ENCODE data around the gene CHAF1A.
A peak's percentile ranks its signal among the peaks of the same experiment; 100 is the strongest.

Gene CHAF1A, protein sequence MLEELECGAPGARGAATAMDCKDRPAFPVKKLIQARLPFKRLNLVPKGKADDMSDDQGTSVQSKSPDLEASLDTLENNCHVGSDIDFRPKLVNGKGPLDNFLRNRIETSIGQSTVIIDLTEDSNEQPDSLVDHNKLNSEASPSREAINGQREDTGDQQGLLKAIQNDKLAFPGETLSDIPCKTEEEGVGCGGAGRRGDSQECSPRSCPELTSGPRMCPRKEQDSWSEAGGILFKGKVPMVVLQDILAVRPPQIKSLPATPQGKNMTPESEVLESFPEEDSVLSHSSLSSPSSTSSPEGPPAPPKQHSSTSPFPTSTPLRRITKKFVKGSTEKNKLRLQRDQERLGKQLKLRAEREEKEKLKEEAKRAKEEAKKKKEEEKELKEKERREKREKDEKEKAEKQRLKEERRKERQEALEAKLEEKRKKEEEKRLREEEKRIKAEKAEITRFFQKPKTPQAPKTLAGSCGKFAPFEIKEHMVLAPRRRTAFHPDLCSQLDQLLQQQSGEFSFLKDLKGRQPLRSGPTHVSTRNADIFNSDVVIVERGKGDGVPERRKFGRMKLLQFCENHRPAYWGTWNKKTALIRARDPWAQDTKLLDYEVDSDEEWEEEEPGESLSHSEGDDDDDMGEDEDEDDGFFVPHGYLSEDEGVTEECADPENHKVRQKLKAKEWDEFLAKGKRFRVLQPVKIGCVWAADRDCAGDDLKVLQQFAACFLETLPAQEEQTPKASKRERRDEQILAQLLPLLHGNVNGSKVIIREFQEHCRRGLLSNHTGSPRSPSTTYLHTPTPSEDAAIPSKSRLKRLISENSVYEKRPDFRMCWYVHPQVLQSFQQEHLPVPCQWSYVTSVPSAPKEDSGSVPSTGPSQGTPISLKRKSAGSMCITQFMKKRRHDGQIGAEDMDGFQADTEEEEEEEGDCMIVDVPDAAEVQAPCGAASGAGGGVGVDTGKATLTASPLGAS

GRCh38 chr19:4402171-4403004 lies at the start of gene CHAF1A:
Gene CHAF1A, plus strand, starts transcription at chr19:4402640. Its CDS starts 123 bp downstream, at chr19:4402763.
- H3K4me1 Mint-ChIP-seq = peaks cover 71% of the 10 kb centered on the region
- H3K27ac Mint-ChIP-seq = peak within 1 kb of the TSS; percentile 96 to 99
- DNase-seq = peak; percentile 98 to 100
- H3K27me3 Mint-ChIP-seq = no peaks in the 10 kb centered on the region
- H3K4me3 Mint-ChIP-seq = peak within 1 kb of the TSS; percentile 89 to 94
- H3K9me3 Mint-ChIP-seq = no peaks in the 10 kb centered on the region
- ATAC-seq = peak; percentile 93

DNA sequence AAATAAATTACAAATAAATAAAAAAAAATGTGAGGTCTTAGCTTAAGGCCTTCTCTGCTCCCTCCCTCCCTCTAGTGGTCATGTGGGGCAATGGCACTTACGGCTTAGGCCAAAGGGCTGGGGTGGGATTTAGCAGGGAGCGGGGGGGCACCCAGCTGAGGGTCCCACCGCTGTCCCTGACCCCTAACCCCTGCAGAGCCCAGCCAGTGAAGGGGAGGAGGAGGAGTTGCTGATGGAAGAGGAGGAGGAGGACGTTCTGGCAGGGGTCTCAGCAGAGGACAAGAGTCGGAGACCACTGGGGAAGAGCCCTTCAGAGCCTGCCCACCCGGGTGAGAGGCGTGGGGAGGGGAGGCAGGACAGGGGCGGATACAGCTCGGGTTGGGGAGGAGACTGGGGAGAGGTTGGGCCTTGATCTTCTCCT lies 49.7 kb upstream of the CHAF1A start:
- ATAC-seq (peak; percentile 63), DNase-seq (peak; percentile 55 to 63)
- H3K4me3 Mint-ChIP-seq = no peak overlapping the region
- no peaks in the 10 kb centered on the region for H3K27me3 Mint-ChIP-seq
- peak overlapping the region in 1 of 2 donors; percentile 94 for H3K27ac Mint-ChIP-seq
- peaks cover 5% of the 10 kb centered on the region for H3K4me1 Mint-ChIP-seq
- H3K9me3 Mint-ChIP-seq = no peaks in the 10 kb centered on the region

DNA sequence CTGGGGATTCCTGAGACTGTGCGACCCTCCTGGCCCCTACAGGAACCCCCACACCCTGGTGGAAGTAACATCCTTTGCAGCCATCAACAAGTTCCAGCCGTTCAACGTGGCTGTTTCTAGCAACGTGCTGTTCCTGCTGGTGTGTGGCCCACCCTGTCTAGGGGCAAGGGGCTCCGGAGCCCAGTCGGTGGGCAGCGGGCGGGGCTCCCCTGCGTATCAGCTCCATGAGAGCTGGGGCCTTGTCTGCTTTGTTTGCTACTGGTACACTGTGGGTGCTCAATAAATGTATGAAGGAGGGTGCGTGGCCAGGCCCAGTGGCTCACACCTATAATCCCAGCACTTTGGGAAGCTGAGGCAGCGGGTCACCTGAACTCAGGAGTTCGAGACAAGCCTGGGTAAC lies 48.2 kb upstream of the CHAF1A start:
- Mint-ChIP-seq H3K27me3 (no peaks in the 10 kb centered on the region), H3K9me3 (no peaks in the 10 kb centered on the region), H3K4me1 (peaks cover 5% of the 10 kb centered on the region), H3K4me3 (no peak overlapping the region), H3K27ac (no peak overlapping the region)
- ATAC-seq = no peak
- DNase-seq = no peak

GRCh38 chr19:4354897-4355296 lies 47.5 kb upstream of the CHAF1A start:
- H3K9me3 Mint-ChIP-seq = no peaks in the 10 kb centered on the region
- no peaks in the 10 kb centered on the region for H3K27me3 Mint-ChIP-seq
- H3K27ac Mint-ChIP-seq = no peak overlapping the region
- H3K4me3 Mint-ChIP-seq = no peak overlapping the region
- no peak for DNase-seq
- no peak for ATAC-seq
- H3K4me1 Mint-ChIP-seq = peaks cover 5% of the 10 kb centered on the region

- no peaks in the 10 kb centered on the region for H3K27me3 Mint-ChIP-seq
- no peak overlapping the region for H3K4me3 Mint-ChIP-seq
- peaks cover 9% of the 10 kb centered on the region for H3K4me1 Mint-ChIP-seq
- ATAC-seq (no peak), DNase-seq (no peak)
- no peaks in the 10 kb centered on the region for H3K9me3 Mint-ChIP-seq
- no peak overlapping the region for H3K27ac Mint-ChIP-seq
These were observed 45.2 kb upstream of the CHAF1A start for GRCh38 chr19:4357095-4357797.

GRCh38 chr19:4357921-4358326 lies 44.5 kb upstream of the CHAF1A start:
- Mint-ChIP-seq H3K27me3 (no peaks in the 10 kb centered on the region), H3K9me3 (no peaks in the 10 kb centered on the region), H3K4me1 (peaks cover 9% of the 10 kb centered on the region), H3K4me3 (no peak overlapping the region), H3K27ac (no peak overlapping the region)
- ATAC-seq (no peak), DNase-seq (no peak)

DNA sequence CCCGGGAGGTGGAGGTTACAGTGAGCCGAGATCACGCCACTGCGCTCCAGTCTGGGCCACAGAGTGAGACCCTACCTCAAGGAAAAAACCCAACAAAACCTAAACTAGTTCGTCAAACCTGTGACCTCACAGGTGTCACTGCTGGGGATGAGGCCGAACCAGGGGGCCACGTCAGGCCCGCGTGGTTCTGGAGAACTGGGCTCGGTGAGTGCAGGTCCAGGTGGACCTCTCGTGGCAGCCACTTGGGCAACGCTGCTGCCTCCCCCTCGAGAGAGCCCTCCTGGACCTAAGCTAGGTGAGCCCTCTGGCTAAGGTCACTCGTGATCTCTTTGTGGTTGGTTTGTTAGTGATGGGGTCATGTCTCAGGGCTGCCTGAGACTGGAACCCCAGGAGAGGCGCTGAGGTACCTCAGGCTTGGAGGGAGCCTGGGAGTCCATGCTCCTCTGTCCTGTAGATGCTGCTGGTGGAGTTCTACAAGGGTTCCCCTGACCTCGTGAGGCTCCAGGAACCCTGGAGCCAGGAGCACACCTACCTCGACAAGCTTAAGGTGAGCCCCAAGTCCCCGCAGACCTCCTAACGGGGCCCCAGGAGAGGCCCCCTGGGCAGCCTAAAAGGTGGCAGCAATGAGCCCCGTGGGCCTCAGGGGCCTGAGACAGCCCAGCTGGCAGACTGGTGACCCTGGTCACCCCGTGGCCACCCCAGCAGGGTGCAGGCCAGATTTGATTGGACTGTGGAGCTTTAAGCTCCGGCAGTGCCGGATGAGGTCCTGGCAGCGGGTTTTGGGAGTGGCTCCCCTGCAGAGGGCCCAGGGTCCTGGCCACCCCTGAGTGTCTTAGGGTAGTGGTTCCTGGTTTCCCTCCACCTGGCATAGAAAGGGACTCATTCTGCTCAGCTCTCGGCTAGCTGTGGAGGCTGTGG lies 43.5 kb upstream of the CHAF1A start:
- ATAC-seq (no peak), DNase-seq (no peak)
- H3K27me3 Mint-ChIP-seq = no peaks in the 10 kb centered on the region
- H3K9me3 Mint-ChIP-seq = no peaks in the 10 kb centered on the region
- peak overlapping the region in 1 of 2 donors; percentile 42 for H3K27ac Mint-ChIP-seq
- no peak overlapping the region for H3K4me3 Mint-ChIP-seq
- peaks cover 9% of the 10 kb centered on the region for H3K4me1 Mint-ChIP-seq

- H3K4me1 Mint-ChIP-seq = peaks cover 9% of the 10 kb centered on the region
- no peaks in the 10 kb centered on the region for H3K27me3 Mint-ChIP-seq
- no peaks in the 10 kb centered on the region for H3K9me3 Mint-ChIP-seq
- DNase-seq (no peak), ATAC-seq (no peak)
- H3K27ac Mint-ChIP-seq = peak overlapping the region in 1 of 2 donors; percentile 42
- H3K4me3 Mint-ChIP-seq = no peak overlapping the region
These were observed 42.8 kb upstream of the CHAF1A start for GRCh38 chr19:4359627-4360000.

DNA sequence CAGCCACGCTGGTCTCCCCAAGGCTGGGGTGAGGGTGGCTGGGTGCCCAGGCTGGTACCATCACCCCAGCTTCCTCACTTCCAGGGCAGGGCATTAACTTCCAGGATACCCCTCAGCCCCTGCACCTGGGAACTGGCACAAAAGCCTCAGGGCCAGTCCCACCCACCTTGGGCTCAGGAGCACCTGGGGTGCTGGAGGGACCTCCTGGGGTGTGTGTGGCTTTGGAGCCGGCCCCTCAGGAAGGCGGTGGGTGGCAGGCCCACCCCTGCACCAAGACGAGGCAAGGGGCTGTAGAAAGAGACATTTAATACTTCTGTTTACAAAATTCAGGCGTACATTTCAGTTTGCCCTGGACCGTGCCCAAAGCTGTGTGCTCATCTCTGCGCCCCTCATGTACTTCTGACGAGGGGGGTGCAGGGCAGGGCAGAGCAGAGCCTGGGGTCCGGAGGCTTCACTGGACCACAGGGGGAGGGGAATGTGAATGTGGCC lies 42.3 kb upstream of the CHAF1A start:
- no peaks in the 10 kb centered on the region for H3K9me3 Mint-ChIP-seq
- no peak for ATAC-seq
- peak overlapping the region in 1 of 2 donors; percentile 87 for H3K27ac Mint-ChIP-seq
- H3K4me1 Mint-ChIP-seq = peaks cover 9% of the 10 kb centered on the region
- H3K27me3 Mint-ChIP-seq = no peaks in the 10 kb centered on the region
- DNase-seq = no peak
- H3K4me3 Mint-ChIP-seq = no peak overlapping the region

- Mint-ChIP-seq H3K4me3 (no peak overlapping the region), H3K27me3 (no peaks in the 10 kb centered on the region), H3K27ac (peak overlapping the region in 1 of 2 donors; percentile 87), H3K4me1 (peaks cover 9% of the 10 kb centered on the region), H3K9me3 (no peaks in the 10 kb centered on the region)
- DNase-seq (no peak), ATAC-seq (no peak)
These were observed 41.7 kb upstream of the CHAF1A start for GRCh38 chr19:4360641-4361151.

DNA sequence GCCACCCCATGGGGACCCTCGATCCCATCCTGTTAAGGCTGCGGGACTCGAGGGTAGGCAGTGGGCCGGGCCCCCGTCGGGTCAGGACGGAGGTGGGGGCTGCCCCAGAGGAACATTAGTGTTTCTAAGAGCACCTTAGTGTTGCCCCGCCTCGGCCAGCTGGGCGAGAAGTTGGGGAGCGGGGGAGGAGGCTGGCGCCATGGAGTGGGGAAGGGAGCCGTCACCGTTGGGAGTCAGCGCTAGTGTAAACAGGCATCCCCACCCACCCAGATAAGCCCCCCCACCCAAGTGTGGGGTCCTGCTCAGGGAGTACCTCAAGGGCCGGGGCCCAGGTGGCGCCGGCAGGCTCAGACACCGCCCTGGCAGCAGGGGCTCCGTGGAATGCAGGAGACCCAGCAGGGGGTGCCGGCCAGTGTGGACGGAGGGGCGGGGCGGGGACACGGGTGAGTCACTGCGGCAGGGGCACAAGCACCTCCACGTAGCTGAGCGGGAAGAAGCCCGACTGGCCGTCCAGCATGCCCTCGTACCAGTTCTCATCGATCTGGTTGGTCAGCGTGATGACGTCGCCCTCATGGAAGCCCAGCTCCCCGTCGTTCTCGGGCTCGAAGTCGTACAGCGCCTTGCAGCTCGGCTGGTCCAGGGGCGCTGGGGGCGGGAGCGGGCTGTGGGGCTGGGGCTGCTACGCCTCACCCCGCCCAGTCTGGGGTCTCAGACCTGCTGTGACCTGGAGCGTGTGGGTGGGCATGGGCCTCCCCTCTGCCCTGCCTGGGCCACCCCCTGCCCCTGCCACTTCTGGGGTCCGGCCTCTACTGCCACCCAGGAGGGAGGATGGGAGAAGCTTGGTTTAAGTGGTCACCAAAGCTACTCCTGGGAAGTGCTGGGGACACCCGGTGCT lies 41.0 kb upstream of the CHAF1A start:
- peaks cover 9% of the 10 kb centered on the region for H3K4me1 Mint-ChIP-seq

GRCh38 chr19:4362101-4362828 lies 40.2 kb upstream of the CHAF1A start:
- ATAC-seq (no peak), DNase-seq (no peak)
- H3K27me3 Mint-ChIP-seq = no peaks in the 10 kb centered on the region
- no peak overlapping the region for H3K4me3 Mint-ChIP-seq
- H3K4me1 Mint-ChIP-seq = peaks cover 11% of the 10 kb centered on the region
- no peaks in the 10 kb centered on the region for H3K9me3 Mint-ChIP-seq
- H3K27ac Mint-ChIP-seq = peak overlapping the region in 1 of 2 donors; percentile 90

More for the DNA sequence above, 41.0 kb upstream of the CHAF1A start:
- DNase-seq (no peak), ATAC-seq (peak; percentile 8)
- Mint-ChIP-seq H3K27ac (peak overlapping the region in 1 of 2 donors; percentile 87), H3K27me3 (no peaks in the 10 kb centered on the region), H3K4me3 (no peak overlapping the region), H3K9me3 (no peaks in the 10 kb centered on the region)
